Skeletal muscle tissue (tissue), 5 donors: ENCODE measurements around the gene KATNB1. TPM values are rescaled to one million over a fixed set of nuclear protein-coding genes. Genes with fewer than 3 reads are reported as not detected.

Source experiments
- H3K27ac ChIP-seq: one replicate; pipeline ENCODE4 v1.7.0; 2013; ENCODE audit warnings: mild to moderate bottlenecking, low read depth, low read length, inconsistent platforms
- H3K27me3 ChIP-seq, 3 donors: one replicate each; pipeline ENCODE4 v1.7.0; 2013; ENCODE audit warnings: low read length in 3 of 3; ENCODE audit not compliant: control insufficient read depth in 3 of 3, insufficient read depth in 3 of 3
- H3K36me3 ChIP-seq, 3 donors: one replicate each; pipeline ENCODE4 v1.7.0; 2013; ENCODE audit warnings: low read length in 3 of 3; ENCODE audit not compliant: control insufficient read depth in 3 of 3, insufficient read depth in 3 of 3
- H3K4me1 ChIP-seq, 3 donors: one replicate each; pipeline ENCODE4 v1.7.0; 2013; ENCODE audit warnings: low read length in 3 of 3, mild to moderate bottlenecking in 3 of 3; ENCODE audit not compliant: control insufficient read depth in 3 of 3, insufficient read depth in 3 of 3
- H3K4me3 ChIP-seq, 3 donors: one replicate each; pipeline ENCODE4 v1.7.0; 2013; ENCODE audit warnings: low read length in 3 of 3
- H3K9ac ChIP-seq, 3 donors: one replicate each; pipeline ENCODE4 v1.7.0; 2013; ENCODE audit warnings: low read length in 3 of 3, mild to moderate bottlenecking in 3 of 3, moderate library complexity in 2 of 3, low read depth in 1 of 3
- H3K9me3 ChIP-seq, 3 donors: one replicate each; pipeline ENCODE4 v1.7.0; 2013; ENCODE audit warnings: low read length in 3 of 3; ENCODE audit not compliant: control insufficient read depth in 3 of 3
- small RNA-seq: library from RNA; depleted of rRNA; stranded (forward); fragments of <200 nt; gene quantifications from one replicate; pipeline ENCODE3, GENCODE V24; 2014
- total RNA-seq: library from RNA; depleted of rRNA; stranded (reverse); fragments of >200 nt; gene quantifications from one replicate; pipeline ENCODE4 v1.2.3, GENCODE V29; 2014
- donor health status: Osteomylitis.

Gene KATNB1
- total RNA-seq, 1 donor from 2014 or later: 24.0 TPM

DNA sequence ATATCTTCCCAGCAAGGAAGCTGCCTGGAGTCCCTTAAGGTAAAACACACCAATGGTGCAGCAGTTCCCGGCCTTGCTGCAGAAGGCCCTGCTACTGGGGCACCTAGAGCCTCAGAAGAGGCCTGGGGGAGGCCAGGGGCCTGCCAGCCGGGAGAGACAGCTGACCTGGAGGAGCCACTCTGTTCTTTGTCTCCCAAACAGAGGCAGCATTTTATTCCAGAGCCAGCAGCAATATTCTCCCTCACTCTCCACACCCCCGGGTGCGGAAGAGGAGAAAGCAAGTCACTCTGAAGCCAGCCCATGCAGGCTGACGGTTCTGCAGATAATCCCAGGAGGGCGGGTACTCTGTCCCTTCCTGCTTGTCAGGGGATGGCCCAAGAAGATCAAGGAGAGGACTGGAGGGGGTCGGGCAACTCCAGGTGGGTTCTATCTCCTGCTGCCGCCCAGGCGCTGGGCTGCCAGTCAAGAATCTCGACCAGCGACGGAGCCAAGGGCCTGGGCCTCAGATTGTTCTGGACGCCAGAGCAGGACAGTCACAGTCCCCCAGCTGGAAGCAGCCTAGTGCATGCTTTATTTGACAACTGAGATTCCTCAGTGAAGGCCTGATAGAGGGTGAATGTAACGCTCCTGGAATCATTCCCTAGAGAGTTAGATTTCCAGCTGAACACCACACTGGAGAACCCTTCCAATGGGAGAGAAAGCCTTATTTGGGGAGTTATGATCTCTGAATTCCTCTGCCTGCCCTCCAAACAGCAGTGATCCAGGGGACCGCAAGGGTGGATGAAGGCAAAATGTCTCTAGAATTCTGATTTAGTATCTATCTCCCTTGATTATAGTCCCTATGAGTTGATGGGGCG is 67.8 kb downstream of the KATNB1 start:
- peak overlapping the region in 2 of 3 donors; percentile 23 to 74 for H3K9ac ChIP-seq
- peaks cover 46 to 59% (median 53%) of the 10 kb centered on the region in 3 donors for H3K4me1 ChIP-seq
- peak overlapping the region in 2 of 3 donors; percentile 54 to 69 for H3K4me3 ChIP-seq

DNA sequence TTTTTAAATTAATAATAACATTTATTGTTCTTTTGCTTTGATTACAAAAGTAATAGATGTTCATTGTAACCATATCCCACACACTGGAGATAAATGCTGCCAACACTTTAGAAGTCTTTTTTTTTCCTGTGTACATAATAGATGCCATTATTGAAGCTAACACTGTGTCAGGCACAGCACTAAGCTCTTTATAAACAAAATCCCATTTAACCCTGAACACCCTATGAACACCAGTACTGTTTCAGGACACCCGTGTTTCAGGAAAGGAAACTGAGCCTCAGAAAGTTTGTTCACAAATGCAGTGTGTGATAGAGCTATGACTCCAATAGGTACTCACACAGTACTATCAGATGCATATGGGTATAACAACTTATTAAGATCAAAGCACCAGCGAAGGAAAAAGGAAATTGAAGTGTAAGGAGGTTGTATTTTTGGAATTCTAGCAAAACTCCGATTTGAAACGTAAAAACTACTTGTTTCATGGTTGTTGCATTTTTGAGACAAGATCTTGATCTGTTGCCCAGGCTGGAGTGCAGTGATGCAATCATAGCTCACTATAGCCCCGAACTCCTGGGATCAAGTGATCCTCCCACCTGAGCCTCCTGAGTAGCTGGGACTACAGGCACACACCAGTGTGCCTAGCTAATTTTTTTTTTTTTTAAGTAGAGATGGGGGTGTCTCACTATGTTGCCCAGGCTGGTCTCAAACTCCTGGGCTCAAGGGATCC is 68.7 kb downstream of the KATNB1 start:
- no peaks in the 10 kb centered on the region for H3K27me3 ChIP-seq
- H3K4me3 ChIP-seq: no peak overlapping the region
- H3K9me3 ChIP-seq: no peaks in the 10 kb centered on the region
- no peaks in the 10 kb centered on the region for H3K36me3 ChIP-seq
- no peak overlapping the region for H3K27ac ChIP-seq
- H3K9ac ChIP-seq: no peak overlapping the region
- H3K4me1 ChIP-seq: peaks cover 46 to 54% (median 49%) of the 10 kb centered on the region in 3 donors

More for the DNA sequence above, 67.8 kb downstream of the KATNB1 start:
- no peaks in the 10 kb centered on the region for H3K9me3 ChIP-seq
- H3K27ac ChIP-seq: peak overlapping the region; percentile 28
- no peaks in the 10 kb centered on the region for H3K27me3 ChIP-seq
- H3K36me3 ChIP-seq: no peaks in the 10 kb centered on the region

DNA sequence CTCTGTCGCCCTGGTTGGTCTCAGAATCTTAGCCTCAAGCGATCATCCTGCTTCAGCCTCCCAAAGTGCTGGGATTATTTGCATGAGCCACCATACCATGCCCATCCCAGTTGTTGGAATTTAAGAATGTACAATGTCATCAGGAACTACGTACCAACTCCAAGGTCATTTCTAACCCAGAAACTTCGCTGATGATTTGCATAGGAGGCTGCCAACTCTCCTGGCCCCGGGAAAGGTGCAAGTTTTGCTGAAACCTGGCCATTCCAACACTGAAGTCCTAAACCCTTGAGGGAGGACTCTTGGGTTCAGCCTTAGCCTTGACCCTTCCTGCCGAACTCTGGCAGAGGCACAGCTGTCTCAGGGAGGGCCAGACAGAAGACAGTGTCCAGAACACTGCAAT is 69.6 kb downstream of the KATNB1 start:
- H3K36me3 ChIP-seq: no peaks in the 10 kb centered on the region
- no peak overlapping the region for H3K9ac ChIP-seq
- H3K4me3 ChIP-seq: no peak overlapping the region
- no peaks in the 10 kb centered on the region for H3K27me3 ChIP-seq
- peaks cover 46 to 55% (median 46%) of the 10 kb centered on the region in 3 donors for H3K4me1 ChIP-seq
- no peaks in the 10 kb centered on the region for H3K9me3 ChIP-seq
- no peak overlapping the region for H3K27ac ChIP-seq

Small RNA genes lying within 50 kb of the gene (small RNA-seq; reads per million reads assigned to genes)
- 0.09 reads per million for gene MIR6772

Other genes starting within 250 kb of the KATNB1 start
- 6.8 TPM for gene DOK4, start 249.3 kb upstream of the KATNB1 start, total RNA-seq
- 7.8 TPM for gene CCDC102A, start 199.2 kb upstream of the KATNB1 start, total RNA-seq
- gene ADGRG5, start 193.1 kb upstream of the KATNB1 start, total RNA-seq: not detected
- gene ADGRG1, start 107.1 kb upstream of the KATNB1 start, total RNA-seq: 0.52 TPM
- gene ADGRG3, start 67.5 kb upstream of the KATNB1 start, total RNA-seq: 0.52 TPM
- gene DRC7, start 41.0 kb upstream of the KATNB1 start, total RNA-seq: not detected
- gene KIFC3, start 66.7 kb downstream of the KATNB1 start, total RNA-seq: 9.9 TPM
- gene CNGB1, start 235.4 kb downstream of the KATNB1 start, total RNA-seq: not detected